ENCODE results near the gene MAP3K2.
A peak's percentile ranks its signal among the peaks of the same experiment; 100 is the strongest.

Gene MAP3K2

DNA sequence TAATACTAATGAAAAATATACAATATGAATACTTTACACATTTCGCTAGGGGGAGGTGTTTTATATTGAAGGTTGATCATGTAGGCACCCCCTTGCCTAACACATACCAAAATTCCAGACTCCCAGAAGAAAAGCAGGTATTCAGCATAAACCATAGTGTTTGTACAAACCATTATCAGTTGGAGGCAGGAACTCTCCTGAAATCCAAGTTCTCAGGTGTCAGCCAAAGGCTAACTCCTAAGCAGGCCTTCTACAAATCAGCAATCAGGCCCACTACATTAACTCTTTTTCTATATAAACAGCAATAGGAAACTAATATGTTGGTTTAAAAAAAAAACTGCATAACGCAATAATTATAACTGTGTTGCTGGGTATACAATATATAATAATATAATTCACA is 44.5 kb downstream of the MAP3K2 start:
- no peak for DNase-seq

DNA sequence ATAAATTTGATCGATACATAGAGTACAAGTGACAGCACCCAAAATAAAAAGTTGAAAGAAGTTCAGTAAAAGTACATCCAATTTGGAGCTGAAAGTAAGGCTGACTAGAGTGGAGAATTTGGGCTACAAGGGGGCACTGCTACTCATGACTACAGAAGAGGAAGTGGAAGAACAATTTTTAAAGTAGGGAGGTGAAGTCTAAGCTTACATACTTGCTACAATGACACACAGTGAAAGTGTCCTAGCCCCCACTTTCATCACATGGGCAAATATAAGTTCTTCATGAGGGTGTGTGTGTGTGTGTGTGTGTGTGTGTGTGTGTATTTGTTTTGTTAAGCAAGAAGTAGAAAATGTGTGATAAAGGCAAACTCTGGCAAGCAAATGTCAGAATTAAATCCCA is 45.7 kb downstream of the MAP3K2 start:
- no peak for DNase-seq

DNA sequence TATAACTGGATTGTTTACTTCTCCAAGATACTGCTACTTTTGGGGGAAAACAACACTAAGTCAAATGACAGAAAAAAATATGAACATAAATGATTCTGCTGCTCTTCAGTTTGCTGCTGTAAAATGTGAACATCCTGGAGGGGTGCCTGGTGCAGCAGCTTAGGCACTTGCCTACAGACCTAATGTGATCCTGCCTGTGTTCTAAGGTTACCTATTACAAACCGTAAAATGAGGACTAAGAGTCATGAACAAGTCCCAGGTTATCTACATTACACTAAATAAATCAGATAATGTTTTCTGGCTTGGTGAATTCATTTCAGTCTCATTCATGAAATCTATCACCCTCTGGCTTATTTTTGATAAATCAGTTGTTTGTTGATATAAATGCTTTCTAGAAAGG is 55.4 kb downstream of the MAP3K2 start:
- no peak for DNase-seq

DNA sequence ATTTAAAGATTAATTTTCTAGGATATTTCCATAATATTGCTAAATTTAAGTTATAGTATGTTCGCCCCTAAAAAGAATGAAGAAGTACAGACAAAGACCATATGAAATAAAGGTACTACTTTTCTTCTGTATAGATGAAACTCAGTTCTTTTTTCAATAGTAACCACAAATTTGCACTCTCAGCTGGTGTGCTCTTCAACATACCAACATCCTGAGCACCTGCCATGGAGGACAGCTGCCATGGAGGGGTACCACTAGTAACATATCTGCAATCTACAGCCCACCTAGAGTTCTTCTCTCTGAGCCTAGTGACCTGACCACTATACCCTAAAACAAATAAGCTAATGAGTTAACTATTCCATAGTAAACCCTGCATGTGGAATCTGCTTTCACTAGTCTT is 57.0 kb downstream of the MAP3K2 start:
- no peak for DNase-seq

DNA sequence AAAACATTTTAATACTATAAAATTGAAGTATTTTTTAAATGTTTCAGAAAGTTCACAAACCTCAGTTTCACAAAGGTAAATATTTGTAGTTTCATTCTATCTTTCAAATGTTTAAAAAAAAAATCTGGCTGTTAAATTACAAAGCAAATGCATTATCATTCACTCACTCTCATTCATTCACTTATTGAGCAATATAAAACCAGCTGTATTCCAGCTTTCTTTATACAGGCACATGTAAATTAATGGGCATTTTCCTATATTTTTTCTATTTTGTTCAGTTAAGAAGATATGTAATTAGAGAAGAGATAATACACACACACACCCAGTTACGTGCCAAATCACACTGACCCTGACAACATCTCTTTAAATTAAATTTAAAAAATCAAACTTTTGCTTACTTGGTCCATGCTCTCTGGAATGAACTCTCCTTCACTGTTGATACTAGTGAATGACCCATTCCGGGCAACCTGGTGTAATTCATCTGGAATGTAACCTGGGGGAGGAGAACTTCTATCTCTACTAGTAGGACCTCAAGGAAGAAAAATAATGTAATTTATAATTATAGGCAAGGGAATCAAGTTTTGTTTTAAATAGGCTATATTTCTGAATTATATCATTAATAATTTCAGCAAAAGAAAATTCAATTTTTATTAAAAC is 61.4 kb downstream of the MAP3K2 start:
- DNase-seq = no peak

DNA sequence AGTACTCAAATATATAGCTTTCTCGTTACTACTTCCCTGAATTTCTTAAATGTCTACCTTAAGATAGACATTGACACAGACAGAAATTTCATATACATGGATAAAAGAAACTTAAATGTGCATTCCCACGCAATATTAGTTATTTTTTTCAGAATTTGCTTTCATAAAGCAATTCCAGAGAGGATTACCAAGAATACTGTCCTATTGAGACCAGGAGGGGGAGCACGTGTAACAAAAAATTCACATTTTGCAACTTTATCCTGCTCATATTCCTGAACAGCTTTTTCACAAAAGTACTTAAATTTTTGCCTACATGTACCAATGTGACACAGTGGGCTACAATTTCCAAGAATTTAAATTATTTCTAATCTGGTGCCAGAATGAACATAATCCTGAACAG is 63.1 kb downstream of the MAP3K2 start:
- DNase-seq = peak; percentile 15

DNA sequence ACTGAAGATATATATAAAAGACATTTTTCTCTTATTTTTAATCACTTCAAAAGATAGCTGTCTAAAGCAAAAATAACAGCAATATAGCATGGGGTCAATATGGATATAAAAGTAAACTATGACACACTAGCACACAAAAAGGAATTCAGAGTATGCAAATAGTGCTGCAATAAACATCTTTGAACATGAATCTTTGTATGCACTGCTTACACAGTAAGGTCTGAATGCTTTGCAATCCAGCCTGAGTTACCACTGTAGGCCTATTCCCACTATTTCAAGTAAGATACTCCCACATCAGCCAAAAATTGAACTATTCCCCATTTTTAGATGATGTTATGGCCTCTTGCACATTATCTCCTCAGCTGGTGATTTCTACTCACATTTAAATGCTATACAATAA is 66.5 kb downstream of the MAP3K2 start:
- no peak for DNase-seq

DNA sequence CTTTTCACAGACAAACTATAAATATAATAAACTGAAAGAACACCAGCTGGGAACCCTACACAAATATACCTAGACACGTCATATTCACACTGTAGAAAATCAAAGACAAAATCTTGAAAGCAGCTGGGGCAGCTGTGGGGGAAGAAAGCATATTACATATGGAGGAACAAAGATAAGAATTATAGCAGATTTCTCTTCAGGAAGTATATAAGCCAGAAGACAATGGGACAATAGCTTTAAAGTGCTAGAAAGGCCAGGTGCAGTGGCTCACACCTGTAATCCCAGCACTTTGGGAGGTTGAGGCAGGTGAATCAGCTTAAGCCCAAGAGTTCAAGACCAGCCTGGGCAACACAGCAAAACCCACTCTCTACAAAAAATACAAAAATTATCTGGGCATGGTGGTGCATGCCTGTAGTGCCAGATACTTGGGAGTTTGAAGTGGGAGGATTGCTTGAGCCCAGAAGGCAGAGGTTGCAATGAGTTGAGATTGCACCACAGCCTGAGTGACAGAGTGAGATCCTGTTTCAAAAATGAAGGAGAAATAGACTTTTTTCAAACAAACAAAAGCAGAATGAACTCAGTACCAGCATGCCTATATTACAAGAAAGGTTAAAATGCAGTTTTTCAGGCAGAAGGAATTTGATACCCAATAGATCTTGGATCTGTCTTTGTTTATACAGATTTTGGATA is 67.0 kb downstream of the MAP3K2 start:
- DNase-seq = no peak

DNA sequence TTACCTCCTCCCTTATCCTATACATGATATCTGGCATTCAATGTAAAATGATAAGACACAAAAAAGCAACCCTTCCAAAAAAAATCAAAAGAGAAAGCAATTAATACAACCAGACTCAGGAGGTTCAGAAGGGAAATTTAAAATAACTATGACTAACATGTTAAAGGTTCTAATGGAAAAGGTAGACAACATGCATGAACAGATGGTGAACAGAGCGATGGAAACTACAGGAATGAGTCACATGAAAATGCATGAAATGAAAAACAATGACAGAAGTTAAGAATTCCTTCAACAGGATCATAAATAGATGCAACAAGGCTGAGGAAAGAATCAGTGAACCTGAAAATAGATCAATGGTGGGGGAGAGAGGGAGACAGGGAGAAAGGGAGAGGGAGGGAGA is 67.7 kb downstream of the MAP3K2 start:
- DNase-seq = no peak

DNA sequence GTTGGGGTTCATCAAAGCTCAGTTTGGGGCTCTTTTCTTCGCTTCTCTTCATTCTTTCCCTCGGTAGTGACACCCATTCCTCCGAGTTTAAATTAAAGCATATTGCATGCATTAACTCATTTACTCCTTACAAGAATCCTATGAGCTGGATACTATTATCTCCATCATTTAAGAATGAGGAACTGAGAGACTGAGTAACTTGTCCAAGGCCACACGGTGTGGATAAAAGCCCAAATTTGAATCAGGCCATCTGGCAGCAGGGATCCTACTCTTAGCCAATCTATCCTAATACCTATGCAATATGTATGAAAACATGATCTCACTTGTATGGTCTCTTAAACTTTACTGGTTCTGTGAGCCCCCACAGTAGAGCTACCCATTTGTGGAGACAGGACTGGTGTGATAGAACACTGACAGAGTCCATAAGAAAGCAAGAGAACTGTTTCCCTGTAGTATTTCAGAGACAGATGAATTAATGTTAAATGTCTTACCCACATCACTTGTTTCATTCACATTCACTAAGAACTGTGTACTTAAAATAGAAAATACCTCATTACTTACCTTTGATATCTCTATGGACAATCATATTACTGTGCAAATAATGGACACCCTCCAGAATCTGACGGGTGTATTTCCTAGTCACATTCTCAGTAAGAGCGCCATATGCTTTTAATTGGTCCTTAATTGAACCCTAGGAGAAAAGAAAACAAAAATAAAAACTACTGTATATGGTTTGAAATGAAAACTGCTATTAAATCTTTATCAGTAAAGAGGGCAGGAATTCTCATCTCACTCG is 73.4 kb downstream of the MAP3K2 start:
- DNase-seq = no peak

DNA sequence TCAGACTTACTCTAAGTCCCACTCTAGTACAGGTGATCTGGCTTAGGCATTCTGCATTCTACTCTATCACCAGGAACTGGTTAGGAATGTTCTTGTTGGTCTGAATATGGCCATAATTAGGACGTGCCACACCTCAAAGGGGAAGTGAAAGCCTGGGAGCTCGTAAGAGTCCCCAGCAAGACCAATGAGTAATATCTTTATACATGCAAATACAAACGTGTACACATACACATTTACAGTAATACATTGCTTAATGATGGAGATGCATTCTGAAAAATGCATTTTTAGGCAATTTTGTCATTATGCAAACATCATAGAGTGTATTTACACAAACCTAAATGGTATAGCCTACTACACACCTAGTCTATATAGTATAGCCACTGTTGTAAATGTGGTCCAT is 74.4 kb downstream of the MAP3K2 start:
- no peak for DNase-seq

DNA sequence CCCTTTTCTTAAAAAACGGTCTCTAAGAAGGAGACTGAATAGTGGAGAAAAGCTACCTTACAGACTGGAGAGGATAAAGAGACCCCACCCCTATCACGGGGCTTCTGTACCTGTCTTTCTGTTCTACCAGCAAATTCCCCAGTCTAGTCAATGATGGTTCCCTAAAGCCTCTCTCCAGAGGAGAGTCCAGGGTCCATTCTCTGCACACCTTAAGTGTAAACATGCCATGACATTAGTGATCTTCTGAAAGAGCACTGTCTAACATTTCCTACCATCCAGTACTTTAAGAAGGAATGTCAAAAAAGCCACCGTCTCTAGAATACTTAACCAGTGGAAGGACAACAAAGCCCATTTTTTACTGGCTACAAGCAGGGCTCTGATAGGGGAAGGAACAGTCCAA is 76.8 kb downstream of the MAP3K2 start:
- DNase-seq = no peak

DNA sequence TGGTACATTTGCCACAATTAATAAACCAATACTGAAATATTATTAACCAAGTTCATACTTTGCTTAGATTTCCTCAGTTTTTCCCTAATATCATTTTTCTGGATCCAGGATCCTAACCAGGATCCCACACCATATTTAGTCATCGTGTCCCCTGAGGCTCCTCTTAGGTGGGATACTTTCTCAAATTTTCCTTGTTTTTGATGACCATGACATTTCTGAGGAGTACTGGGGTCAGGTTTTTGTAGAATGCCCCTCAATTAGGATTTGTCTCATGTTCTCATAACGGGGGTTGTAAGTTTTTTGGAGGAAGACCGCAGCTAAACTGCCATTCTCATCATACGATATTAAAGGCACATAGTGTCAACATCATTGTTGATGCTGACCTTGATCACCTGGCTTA is 78.3 kb downstream of the MAP3K2 start:
- DNase-seq = no peak

DNA sequence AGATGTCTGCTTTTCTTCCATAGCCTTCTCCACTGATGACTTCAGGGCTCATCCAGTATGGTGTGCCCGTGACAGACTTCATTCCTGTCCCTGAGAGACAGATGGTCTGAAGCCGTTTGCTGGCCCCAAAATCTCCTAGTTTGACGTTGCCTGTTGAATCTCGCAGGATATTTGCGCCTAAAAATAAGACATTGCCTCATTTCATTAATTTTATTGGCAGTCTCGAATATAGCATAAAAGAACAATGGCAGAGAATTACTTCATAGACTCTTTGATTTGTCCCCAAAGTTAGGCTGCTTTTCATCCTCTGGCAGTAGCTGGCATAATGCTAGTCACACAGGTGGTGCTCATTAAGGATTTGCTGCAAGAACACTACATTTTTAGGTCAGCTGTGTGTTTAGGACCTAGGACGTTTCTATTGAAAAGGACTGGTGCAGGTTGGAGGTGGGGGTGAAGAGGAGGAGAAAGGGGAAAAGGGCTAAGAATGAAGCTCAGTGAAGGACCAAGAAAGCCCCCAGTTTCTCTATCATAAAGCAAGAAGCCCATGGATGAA is 79.1 kb downstream of the MAP3K2 start:
- DNase-seq = no peak

DNA sequence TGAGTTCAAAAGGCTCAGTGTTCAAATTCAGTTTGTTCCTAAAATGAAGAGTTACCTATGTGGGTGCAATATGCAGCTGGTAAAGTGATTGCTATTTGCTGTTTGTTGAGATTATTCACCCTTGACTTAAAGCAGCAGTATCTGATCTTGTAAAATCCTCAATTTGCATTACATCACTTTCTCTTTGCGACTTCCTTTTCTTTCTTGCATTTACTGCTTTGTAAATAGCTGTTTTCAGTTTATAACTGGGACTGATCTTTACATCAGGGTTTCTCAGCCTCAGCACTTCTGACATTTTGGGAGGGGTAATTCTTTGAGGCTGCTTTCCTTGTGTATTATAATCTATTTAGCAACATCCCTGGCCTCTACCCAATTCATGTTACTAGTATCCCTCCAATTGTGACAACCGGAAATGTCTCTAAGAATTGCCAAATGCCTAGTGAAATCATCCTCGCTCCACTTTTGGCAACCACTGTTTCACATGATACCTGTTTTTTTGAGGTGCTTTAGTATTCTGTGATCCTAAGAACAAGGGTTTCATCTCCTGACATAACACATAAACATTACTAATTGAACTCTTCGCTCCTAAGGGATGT is 81.7 kb downstream of the MAP3K2 start:
- DNase-seq = no peak

DNA sequence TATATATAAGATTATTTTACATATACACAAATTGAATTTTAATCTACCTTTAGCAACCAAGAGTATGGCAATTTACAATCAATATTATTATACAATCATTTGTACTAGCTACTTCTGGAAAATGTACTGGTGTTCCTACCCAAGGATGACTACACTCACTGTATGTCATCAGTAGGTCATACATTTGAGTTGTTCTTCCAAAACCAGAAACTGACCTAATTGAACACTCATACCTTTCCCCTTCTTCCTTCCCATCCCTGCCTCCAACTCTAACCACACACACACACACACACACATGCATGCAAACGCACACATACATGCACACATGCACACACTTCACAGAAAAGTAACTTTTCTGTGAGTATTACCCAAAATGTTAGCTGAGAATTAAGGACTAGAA is 85.6 kb downstream of the MAP3K2 start:
- no peak for DNase-seq

DNA sequence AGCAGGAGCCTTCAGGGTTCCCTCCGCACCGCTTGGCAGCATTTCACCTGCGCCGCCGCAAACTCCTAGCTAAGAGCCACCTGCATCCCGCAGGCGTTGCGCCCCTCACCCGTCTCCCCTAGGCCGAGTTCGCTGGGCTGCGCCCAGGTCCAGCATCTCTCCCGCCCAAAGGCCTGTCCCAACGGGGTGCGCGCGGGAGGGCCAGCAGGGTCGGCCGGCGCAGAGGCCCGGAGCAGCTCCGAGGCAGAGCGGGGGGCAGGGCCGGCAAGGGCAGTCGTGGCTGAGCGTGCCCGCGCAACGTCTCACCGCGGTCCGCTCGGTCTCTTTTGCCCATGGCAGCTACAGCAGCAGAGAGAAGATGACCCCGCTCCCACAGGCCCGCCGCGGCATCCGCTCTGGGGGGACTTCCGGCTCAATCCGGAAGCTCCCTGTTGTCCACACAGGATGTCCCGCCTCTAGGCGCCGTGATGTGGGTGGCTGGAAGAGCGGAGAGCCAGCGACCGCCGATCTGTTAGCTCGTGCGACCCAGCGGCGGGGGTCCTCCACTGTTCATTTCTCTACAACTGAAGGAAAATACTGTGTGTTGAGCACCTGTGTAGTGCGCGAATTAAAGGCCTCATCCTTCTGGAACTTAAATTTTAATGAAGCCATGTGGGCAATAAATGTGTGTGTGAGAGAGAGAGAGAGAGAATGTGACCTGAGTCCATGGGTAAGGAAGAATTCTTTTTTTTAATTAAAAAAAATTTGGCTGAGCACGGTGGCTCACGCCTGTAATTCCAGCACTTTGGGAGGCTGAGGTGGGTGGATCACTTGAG is 93.8 kb downstream of the MAP3K2 start, which contains the start of gene ERCC3:
Gene ERCC3 (minus strand): TSS at position 397 of the 815 bp plus-strand sequence. CDS start 63 bp downstream, at position 334.
- DNase-seq = peak; percentile 63

DNA sequence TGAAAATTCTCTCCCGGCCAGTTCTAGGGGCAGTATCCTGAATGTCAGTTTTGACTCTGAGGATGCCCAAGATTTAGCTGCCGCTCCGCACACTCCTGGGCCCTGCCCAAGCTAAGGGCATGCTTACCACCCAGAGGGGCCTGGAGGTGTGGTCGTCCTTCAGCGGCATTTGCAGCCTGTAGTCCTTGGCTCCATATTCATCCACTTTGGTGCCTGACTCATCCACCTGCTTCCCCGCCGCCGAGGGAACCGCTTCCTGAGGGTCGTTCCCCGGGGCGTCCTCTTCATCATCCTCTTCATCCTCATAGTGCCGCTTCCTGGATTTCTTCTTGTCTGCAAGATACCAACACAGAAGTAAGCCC is 94.4 kb downstream of the MAP3K2 start:
- DNase-seq = no peak

DNA sequence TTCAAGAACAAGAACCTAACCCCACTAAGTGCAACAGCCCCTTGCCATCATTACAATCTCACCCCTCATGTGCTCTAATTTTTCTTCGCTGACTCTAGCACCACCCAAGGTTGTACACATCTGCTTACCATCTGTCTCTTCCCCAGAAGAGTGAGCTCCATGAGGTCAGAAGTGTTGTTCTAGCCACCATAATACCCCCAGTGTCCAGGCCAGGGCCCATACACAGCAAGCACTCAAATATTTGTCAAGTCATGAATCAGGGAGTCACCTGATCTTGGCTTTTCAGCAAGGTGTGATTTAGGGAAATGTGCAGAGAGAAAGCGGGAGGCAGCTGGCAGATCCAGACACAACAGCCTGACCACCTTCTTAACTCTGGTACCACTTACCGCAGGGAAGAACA is 99.5 kb downstream of the MAP3K2 start:
- no peak for DNase-seq

DNA sequence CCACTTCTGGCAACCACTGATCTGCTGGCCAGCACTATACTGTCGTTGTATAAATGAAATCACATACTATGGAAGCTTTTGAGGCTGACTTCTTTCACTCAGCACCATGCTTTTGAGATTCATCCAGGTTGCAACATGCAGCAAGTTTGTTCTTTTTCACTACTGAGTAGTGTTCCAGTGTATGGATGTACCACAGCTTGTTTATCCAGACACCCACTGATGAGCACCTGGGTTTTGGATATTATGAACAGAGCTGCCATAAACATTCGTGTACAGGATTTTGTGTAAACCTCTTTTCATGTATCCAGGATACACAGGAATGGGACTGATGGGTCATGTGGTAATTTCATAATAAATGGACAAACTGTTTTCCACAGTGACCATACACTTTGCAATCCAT is 104.5 kb downstream of the MAP3K2 start:
- no peak for DNase-seq

DNA sequence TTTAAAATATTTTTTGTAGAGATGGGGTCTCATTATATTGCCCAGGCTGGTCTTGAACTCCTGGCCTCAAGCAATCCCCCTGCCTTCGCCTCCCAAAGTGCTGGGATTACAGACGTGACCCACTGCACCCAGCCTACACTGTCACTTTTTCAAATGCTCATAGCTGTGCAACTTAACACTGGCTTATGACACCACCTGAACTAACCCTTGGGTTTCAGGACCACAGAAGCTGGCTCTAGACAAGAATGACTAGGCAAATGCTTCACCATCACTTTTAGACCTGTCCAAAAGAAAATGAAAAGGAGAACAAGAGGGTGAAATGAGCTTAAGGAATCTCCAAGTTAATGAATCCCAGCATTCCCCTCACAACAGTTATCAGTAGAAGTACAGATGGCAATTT is 107.1 kb downstream of the MAP3K2 start:
- no peak for DNase-seq

DNA sequence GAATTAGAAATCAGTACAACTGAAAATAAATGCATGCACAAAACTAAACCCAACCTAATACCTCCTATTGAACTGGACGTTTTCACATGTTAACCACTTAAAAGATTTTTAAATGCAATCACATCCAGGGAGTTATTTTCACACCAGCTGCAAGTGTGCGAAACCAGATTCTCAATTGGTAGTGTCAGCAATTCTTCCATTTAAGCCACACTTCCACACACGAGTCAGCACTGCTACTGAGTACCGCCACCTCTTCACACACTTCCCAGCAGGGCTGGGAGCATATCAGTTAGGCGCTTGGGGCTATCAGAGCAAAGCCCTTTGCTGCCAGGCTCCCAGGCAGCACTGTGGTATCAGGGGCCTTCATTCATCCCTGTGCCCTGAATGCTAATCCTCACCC is 108.0 kb downstream of the MAP3K2 start:
- DNase-seq = no peak

DNA sequence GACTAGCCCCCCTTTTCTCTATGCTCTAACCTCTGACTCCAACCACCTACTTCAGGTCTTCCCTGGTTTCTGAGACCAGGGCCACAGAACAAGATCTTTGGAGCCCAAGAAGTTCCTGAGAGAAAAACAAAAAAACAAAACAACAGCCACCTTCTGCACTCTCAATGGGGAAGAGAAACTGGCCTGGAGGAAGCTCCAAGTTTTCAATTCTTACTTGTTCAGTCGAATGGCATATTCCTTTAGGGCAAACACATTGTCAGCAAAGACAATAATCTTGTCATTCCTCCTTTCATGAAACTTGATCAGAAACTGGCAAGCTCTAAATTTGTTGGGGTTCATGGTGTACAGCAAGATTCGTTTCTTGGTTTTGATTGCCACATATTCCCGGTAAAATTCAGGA is 108.8 kb downstream of the MAP3K2 start:
- no peak for DNase-seq

Data from NCI-H510A treated with DMSO at 0.1 percent for 48 hours (cell line).